T-cell (primary cell): ENCODE results near the gene KHDC4. TPM values are rescaled to one million over a fixed set of nuclear protein-coding genes. Genes with fewer than 3 reads are reported as not detected.

Source experiments
- ATAC-seq, 4 experiments: fragments of 200-7000 bp in 3 of 4; fragments of 150-1000 bp in 1 of 4; cut with Tn5 transposase; replicated peaks in 1 of 4; 1 replicate in 3 of 4; 2 replicates in 1 of 4; pipeline ENCODE4 v1.10.0; 2021; ENCODE audit warnings: moderate library complexity in 3 of 4, mild to moderate bottlenecking in 2 of 4, moderate number of reproducible peaks in 1 of 4
- CTCF ChIA-PET, 2 donors: fragments of 300-600 bp; sonication (Branson Sonifier 250); formaldehyde crosslinking; loops; one replicate each; lab custom pipeline; 2022; ENCODE audit warnings: antibody characterized with exemption in 2 of 2; lab: Charles Lee
- POLR2A ChIA-PET, 2 donors: fragments of 300-600 bp; sonication (Branson Sonifier 250); formaldehyde crosslinking; loops; one replicate each; lab custom pipeline; 2022; ENCODE audit warnings: antibody characterized with exemption in 2 of 2; lab: Charles Lee
- DNase-seq, 35 experiments: peaks; one replicate each; pipeline versions ENCODE4 v3.0.0 to v3.0.0-alpha.2; 2013 to 2023
- H3K27ac ChIP-seq: one replicate; pipeline ENCODE4 v1.5.1; 2013; ENCODE audit warnings: low read length
- H3K27me3 ChIP-seq, 2 experiments: replicated peaks in 1 of 2; 1 replicate in 1 of 2; 2 replicates in 1 of 2; pipeline versions ENCODE4 v1.6.1 to v1.7.0; 2013; ENCODE audit warnings: low read length in 1 of 2, mixed read lengths in 1 of 2; ENCODE audit not compliant: control insufficient read depth in 2 of 2, insufficient read depth in 2 of 2; ENCODE audit errors: extremely low read depth in 1 of 2
- H3K36me3 ChIP-seq, 2 donors: 1 replicate in 1 of 2; 2 replicates in 1 of 2; pipeline versions ENCODE4 v1.6.1 to v1.7.0; 2013; ENCODE audit warnings: low read length in 1 of 2; ENCODE audit not compliant: control insufficient read depth in 2 of 2, insufficient read depth in 1 of 2; ENCODE audit errors: extremely low read depth in 1 of 2
- H3K4me1 ChIP-seq, 2 experiments: 1 replicate in 1 of 2; 2 replicates in 1 of 2; pipeline versions ENCODE4 v1.6.1 to v1.7.0; 2013; ENCODE audit warnings: low read length in 2 of 2, mixed read lengths in 1 of 2; ENCODE audit not compliant: insufficient read depth in 2 of 2, control insufficient read depth in 1 of 2; ENCODE audit errors: extremely low read depth in 1 of 2
- H3K4me3 ChIP-seq, 2 donors: 1 replicate in 1 of 2; 2 replicates in 1 of 2; pipeline versions ENCODE4 v1.5.1 to v1.7.0; 2013; ENCODE audit warnings: mild to moderate bottlenecking in 2 of 2, low read length in 1 of 2, moderate library complexity in 1 of 2; ENCODE audit not compliant: control insufficient read depth in 1 of 2; ENCODE audit errors: extremely low read depth in 1 of 2
- H3K9me3 ChIP-seq: 2 replicates; pipeline ENCODE4 v1.7.0; 2013
- H3K27ac Mint-ChIP-seq, 2 donors: one replicate each; pipeline ENCODE4 v1.8.0; 2020 to 2021; ENCODE audit warnings: mild to moderate bottlenecking in 2 of 2, mixed read lengths in 2 of 2
- H3K27me3 Mint-ChIP-seq, 2 donors: one replicate each; pipeline ENCODE4 v1.8.0; 2021 to 2022; ENCODE audit warnings: mixed read lengths in 2 of 2
- H3K36me3 Mint-ChIP-seq: one replicate; pipeline ENCODE4 v1.8.0; 2021; ENCODE audit warnings: mixed read lengths
- H3K4me1 Mint-ChIP-seq, 3 donors: one replicate each; pipeline ENCODE4 v1.8.0; 2020 to 2022; ENCODE audit warnings: mixed read lengths in 3 of 3, mild to moderate bottlenecking in 1 of 3
- H3K4me3 Mint-ChIP-seq, 3 donors: one replicate each; pipeline ENCODE4 v1.8.0; 2020 to 2022; ENCODE audit warnings: mild to moderate bottlenecking in 3 of 3, mixed read lengths in 3 of 3, moderate library complexity in 3 of 3
- H3K9me3 Mint-ChIP-seq, 3 donors: one replicate each; pipeline ENCODE4 v1.8.0; 2020 to 2022; ENCODE audit warnings: mixed read lengths in 3 of 3
- WGBS: methylation state at CpG from one replicate; pipeline ENCODE4 v1.1.5; 2013; ENCODE audit warnings: missing lambda C conversion rate; ENCODE audit not compliant: insufficient coverage; 5-methylcytosine and 5-hydroxymethylcytosine counted together
- total RNA-seq, 35 experiments: library from RNA in 6 of 35; stranded (reverse) in 6 of 35; fragments of 120-200 nt in 1 of 35; gene quantifications; one replicate each; pipeline versions ENCODE4 v1.2.1 to v1.2.4 and lab custom pipeline; 2013 to 2026

KHDC4 gene
- total RNA-seq, 5 donors from 2014 or later (not counting 1 experiment from before 2014, with no cell fraction given) = 44.5 to 102 (median 85.6) TPM

DNA sequence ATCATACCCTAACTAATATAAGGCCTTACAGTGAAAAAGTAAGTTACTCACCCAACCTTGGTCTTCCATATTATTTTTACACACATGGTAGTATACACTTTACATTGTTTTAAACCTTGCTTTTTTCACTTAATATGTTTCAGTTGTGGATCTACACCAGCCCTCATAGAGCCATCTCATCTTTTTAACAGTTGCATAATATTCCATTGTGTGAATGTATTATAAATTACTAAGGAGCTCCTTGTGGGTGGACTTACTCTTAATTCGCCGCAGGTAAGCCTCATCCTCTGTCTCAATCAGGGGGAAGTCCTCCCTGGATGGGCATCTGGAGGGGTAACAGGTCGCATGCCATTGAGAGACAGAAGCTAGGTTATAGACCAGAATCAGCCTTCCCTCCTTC lies 20.4 kb upstream of the KHDC4 start:
- Histone ChIP-seq H3K27ac (no peak overlapping the region), H3K4me3 (no peak overlapping the region), H3K27me3 (no peaks in the 10 kb centered on the region), H3K9me3 (no peaks in the 10 kb centered on the region), H3K4me1 (no peaks in the 10 kb centered on the region), H3K36me3 (peaks cover 30 to 96% of the 10 kb centered on the region in 2 donors)
- Mint-ChIP-seq H3K27ac (peak overlapping the region in 1 of 2 donors; percentile 39), H3K36me3 (peaks cover 49% of the 10 kb centered on the region), H3K9me3 (no peaks in the 10 kb centered on the region), H3K27me3 (no peaks in the 10 kb centered on the region), H3K4me3 (no peak overlapping the region), H3K4me1 (peaks cover 0 to under 1% (median 0%) of the 10 kb centered on the region in 3 donors)
- WGBS = 86% methylated on average over 1 of the region's 3 CpGs
- no peak for DNase-seq
- ATAC-seq = no peak
- CTCF ChIA-PET = interaction anchor here in 1 of 2 donors (0.7 kb wide), 1 partner anchor 25 kb away, joined by 3 read pairs; no protein-coding TSS in a partner anchor
- POLR2A ChIA-PET = interaction anchor here in 1 of 2 donors (0.5 to 0.6 kb wide), 2 partner anchors 36 to 206 kb away, joined by 3 to 5 read pairs; no protein-coding TSS in a partner anchor

DNA sequence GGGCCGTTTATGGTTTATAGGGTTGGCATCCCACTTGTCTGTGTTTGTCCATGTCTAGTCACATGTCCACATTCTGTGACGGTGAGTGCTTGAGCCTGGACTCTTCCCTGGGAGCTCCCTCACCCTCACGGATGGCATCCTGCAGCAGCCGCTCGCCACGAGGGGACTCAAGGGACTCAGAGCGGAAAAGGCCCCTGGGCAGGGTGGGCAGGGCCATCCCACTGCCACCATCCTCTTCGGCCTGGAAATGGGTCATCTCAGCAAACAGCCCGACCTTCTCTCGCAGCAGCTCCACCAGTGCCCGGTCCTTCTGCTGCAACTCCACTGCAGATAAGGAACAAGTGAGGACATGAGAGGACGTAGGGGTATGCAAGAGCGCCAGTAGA lies 18.3 kb upstream of the KHDC4 start:
- Mint-ChIP-seq H3K4me3 (no peak overlapping the region), H3K4me1 (peaks cover 0 to 8% (median 4%) of the 10 kb centered on the region in 3 donors), H3K27ac (peak overlapping the region in 1 of 2 donors; percentile 12), H3K9me3 (no peaks in the 10 kb centered on the region), H3K36me3 (peaks cover 45% of the 10 kb centered on the region), H3K27me3 (no peaks in the 10 kb centered on the region)
- CTCF ChIA-PET = no interaction called here
- H3K4me3 ChIP-seq = no peak overlapping the region
- peaks cover 26 to 88% of the 10 kb centered on the region in 2 donors for H3K36me3 ChIP-seq
- no peak for ATAC-seq
- POLR2A ChIA-PET = no interaction called here
- no peaks in the 10 kb centered on the region for H3K27me3 ChIP-seq
- WGBS = 95% methylated on average over 12 of the region's 13 CpGs
- no peak for DNase-seq
- peaks cover 0 to 4% of the 10 kb centered on the region in 2 experiments for H3K4me1 ChIP-seq
- no peak overlapping the region for H3K27ac ChIP-seq
- no peaks in the 10 kb centered on the region for H3K9me3 ChIP-seq

DNA sequence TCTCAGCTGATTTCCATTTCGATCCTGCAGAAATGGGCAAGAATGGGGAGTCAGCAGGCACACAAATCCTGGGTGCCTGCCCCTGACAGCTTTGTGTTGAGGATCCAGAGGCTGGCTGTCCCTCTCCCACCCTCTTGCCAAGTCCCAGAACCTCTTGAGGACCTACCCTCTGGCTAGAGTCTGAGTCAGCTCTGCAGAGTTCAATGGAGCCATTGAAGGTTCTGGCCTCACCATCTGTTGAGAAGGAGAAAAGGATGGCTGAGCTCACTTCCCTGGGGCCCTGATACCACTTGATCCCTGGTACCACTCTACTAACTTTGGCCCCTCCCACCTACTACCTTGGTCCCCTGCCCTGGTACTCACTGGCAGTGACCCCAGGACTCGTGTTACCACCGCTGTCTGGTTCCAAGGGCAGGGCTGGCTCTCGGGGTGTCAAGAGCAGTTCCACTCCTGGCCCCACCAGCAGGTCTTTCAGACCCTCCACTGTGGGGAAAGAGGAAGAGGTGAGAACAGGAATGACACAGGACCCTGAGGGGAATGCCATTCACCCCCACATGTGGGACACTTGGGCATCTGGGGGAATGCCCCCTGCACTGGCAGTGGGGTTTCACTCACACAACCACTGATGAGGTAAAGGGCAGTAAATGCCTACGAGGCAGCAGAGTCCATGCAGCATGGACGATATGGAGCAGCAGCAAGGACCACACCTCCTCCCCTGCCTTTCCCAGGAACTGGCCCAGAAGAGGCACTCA lies 17.7 kb upstream of the KHDC4 start:
- Mint-ChIP-seq H3K27me3 (no peaks in the 10 kb centered on the region), H3K4me3 (no peak overlapping the region), H3K9me3 (no peaks in the 10 kb centered on the region), H3K4me1 (peaks cover 4 to 12% (median 9%) of the 10 kb centered on the region in 3 donors), H3K27ac (peak overlapping the region in 1 of 2 donors; percentile 12), H3K36me3 (peaks cover 43% of the 10 kb centered on the region)
- H3K4me3 ChIP-seq = no peak overlapping the region
- ATAC-seq (no peak), DNase-seq (no peak)
- WGBS = 80% methylated on average over 1 of the region's 6 CpGs
- no peak overlapping the region for H3K27ac ChIP-seq
- POLR2A ChIA-PET = interaction anchor here in 1 of 2 donors (0.6 kb wide), 1 partner anchor 22 kb away, joined by 4 read pairs; no protein-coding TSS in a partner anchor
- CTCF ChIA-PET = interaction anchor here in 1 of 2 donors (1.5 kb wide), 1 partner anchor 29 kb away, joined by 3 read pairs; no protein-coding TSS in a partner anchor
- no peaks in the 10 kb centered on the region for H3K9me3 ChIP-seq
- peaks cover 26 to 88% of the 10 kb centered on the region in 2 donors for H3K36me3 ChIP-seq
- peaks cover under 1 to 10% of the 10 kb centered on the region in 2 experiments for H3K4me1 ChIP-seq
- H3K27me3 ChIP-seq = no peaks in the 10 kb centered on the region

DNA sequence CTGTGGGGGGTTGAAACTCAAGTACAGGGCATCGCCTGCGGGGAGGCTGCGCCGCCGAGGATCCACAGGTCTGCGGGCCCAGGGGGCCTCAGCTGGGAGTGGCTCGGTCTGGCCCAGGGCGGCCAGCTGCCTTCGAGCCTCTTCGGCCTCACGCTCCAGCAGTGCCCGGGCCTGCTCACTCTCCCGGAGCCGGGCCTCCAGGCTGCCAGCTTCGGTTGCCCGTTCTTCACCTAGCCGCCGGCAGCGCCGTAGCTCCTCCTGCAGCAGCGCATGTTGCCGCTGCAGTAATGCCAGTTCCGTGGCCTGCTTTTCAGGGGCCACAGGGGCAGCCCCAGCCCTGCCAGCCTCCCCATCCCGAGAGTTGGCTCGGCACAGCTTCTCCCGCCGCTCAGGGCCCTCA lies 16.6 kb upstream of the KHDC4 start:
- Histone ChIP-seq H3K27me3 (no peaks in the 10 kb centered on the region), H3K4me1 (peaks cover 11 to 21% of the 10 kb centered on the region in 2 experiments), H3K27ac (no peak overlapping the region), H3K4me3 (no peak overlapping the region), H3K36me3 (peaks cover 26 to 82% of the 10 kb centered on the region in 2 donors), H3K9me3 (no peaks in the 10 kb centered on the region)
- WGBS = 95% methylated on average over 23 of the region's 27 CpGs
- DNase-seq = no peak
- no peak overlapping the region for H3K4me3 Mint-ChIP-seq
- ChIA-PET POLR2A (no interaction called here), CTCF (interaction anchor here in 1 of 2 donors (1.5 kb wide), 1 partner anchor 30 kb away, joined by 3 read pairs; no protein-coding TSS in a partner anchor)
- ATAC-seq = no peak
- H3K4me1 Mint-ChIP-seq = peaks cover 15 to 23% (median 20%) of the 10 kb centered on the region in 3 donors
- no peaks in the 10 kb centered on the region for H3K9me3 Mint-ChIP-seq
- no peak overlapping the region for H3K27ac Mint-ChIP-seq
- H3K36me3 Mint-ChIP-seq = peaks cover 44% of the 10 kb centered on the region
- no peaks in the 10 kb centered on the region for H3K27me3 Mint-ChIP-seq

DNA sequence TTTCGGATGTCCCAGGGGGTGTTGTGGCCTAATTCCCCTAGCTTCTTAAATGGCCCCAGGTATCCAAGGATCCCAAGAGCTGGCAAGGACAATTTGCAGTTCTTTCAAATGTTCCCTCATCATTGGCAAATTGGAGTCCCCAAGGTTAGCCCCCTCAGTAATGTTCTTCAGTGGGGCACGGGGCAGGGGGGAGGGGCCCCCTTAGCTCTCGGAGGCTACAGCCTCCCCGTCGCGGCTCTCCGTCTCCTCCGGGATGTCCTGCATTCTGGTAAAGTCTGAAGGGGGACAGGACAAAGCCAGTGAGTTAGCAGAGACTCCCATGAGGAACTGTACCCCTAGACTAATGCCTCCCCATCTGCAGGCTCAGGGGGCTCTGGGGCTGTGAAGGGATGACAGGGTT lies 13.5 kb upstream of the KHDC4 start:
- Histone ChIP-seq H3K9me3 (no peaks in the 10 kb centered on the region), H3K27ac (no peak overlapping the region), H3K4me3 (no peak overlapping the region), H3K36me3 (peaks cover 22 to 54% of the 10 kb centered on the region in 2 donors), H3K4me1 (peaks cover 14 to 41% of the 10 kb centered on the region in 2 experiments), H3K27me3 (no peaks in the 10 kb centered on the region)
- DNase-seq = no peak
- Mint-ChIP-seq H3K4me3 (no peak overlapping the region), H3K36me3 (peaks cover 31% of the 10 kb centered on the region), H3K27ac (peak overlapping the region; percentile 22 to 57), H3K9me3 (no peaks in the 10 kb centered on the region), H3K4me1 (peaks cover 29 to 43% (median 38%) of the 10 kb centered on the region in 3 donors), H3K27me3 (no peaks in the 10 kb centered on the region)
- no peak for ATAC-seq
- ChIA-PET CTCF (no interaction called here), POLR2A (no interaction called here)
- 100% methylated on average over 2 of the region's 8 CpGs for WGBS

DNA sequence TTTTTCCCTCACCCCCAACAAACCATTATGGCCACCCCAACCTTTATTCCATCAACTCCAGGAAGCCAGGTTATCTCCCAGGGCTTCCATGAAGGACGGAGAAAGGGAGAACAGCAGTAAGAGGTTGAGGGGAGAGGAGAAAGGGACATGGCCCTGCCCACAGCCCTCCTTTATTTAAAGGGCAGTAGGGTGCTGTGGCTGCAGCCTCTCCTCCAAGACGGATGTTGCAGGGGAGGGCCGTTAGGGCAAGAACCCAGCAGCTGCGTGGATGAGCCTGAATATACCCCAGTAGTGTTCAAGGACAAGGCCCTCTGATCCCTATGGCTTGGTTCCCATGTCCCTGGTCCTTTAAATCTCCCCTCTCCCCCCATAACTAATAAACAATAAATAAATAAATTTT lies 13.1 kb upstream of the KHDC4 start:
- POLR2A ChIA-PET = no interaction called here
- H3K27me3 ChIP-seq = no peaks in the 10 kb centered on the region
- no CpG with 5 or more reads among the region's 4 CpGs for WGBS
- peaks cover 33 to 45% (median 40%) of the 10 kb centered on the region in 3 donors for H3K4me1 Mint-ChIP-seq
- no peak overlapping the region for H3K4me3 ChIP-seq
- CTCF ChIA-PET = no interaction called here
- no peaks in the 10 kb centered on the region for H3K27me3 Mint-ChIP-seq
- peak overlapping the region; percentile 87 to 89 for H3K27ac Mint-ChIP-seq
- H3K9me3 Mint-ChIP-seq = no peaks in the 10 kb centered on the region
- peaks cover 22 to 49% of the 10 kb centered on the region in 2 donors for H3K36me3 ChIP-seq
- no peak for DNase-seq
- H3K27ac ChIP-seq = peak overlapping the region; percentile 79
- no peaks in the 10 kb centered on the region for H3K9me3 ChIP-seq
- no peak for ATAC-seq
- peak overlapping the region in 1 of 3 donors; percentile 13 for H3K4me3 Mint-ChIP-seq
- peaks cover 14 to 42% of the 10 kb centered on the region in 2 experiments for H3K4me1 ChIP-seq
- H3K36me3 Mint-ChIP-seq = peaks cover 28% of the 10 kb centered on the region
